Rectal smooth muscle tissue (tissue), 1 donor: ENCODE data around the gene NSUN2.
A peak's percentile ranks its signal among the peaks of the same experiment; 100 is the strongest.

Experiments
- H3K27ac ChIP-seq: one replicate; pipeline ENCODE4 v1.7.0; 2013; ENCODE audit warnings: low read depth, low read length, inconsistent platforms
- H3K27me3 ChIP-seq: one replicate; pipeline ENCODE4 v1.7.0; 2013; ENCODE audit warnings: low read length; ENCODE audit not compliant: control insufficient read depth, insufficient read depth
- H3K36me3 ChIP-seq: one replicate; pipeline ENCODE4 v1.7.0; 2013; ENCODE audit warnings: low read length; ENCODE audit not compliant: control insufficient read depth, insufficient read depth
- H3K4me1 ChIP-seq: one replicate; pipeline ENCODE4 v1.7.0; 2013; ENCODE audit warnings: low read length; ENCODE audit not compliant: control insufficient read depth, insufficient read depth
- H3K4me3 ChIP-seq: one replicate; pipeline ENCODE4 v1.7.0; 2013; ENCODE audit warnings: low read length
- H3K9ac ChIP-seq: one replicate; pipeline ENCODE4 v1.7.0; 2013; ENCODE audit warnings: low read length

NSUN2 gene

GRCh38 chr5:6611334-6612256, 21.2 kb downstream of the NSUN2 start:
- Histone ChIP-seq H3K36me3 (peaks cover 44% of the 10 kb centered on the region), H3K27me3 (no peaks in the 10 kb centered on the region), H3K9ac (no peak overlapping the region), H3K4me3 (no peak overlapping the region), H3K27ac (no peak overlapping the region), H3K4me1 (peaks cover 4% of the 10 kb centered on the region)

DNA sequence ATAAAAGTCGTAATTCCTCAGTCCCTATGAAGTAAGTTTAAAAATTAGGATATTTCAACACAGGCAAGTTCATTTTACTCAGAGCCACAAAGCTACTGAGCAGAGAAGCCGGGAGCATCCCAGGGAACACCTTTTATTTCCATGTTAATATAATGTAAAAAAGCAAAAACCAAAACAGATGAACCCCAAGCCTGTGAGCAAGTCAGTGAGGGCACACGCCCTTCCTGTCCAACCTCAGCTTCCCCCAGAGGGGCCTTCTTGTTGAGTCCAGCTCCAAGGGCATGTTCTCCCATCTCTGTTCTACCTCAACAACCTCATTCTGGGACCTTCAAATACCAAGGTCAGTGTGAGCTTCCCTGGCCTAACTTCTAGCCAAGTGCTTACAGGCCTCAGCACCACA, 24.8 kb downstream of the NSUN2 start:
- H3K36me3 ChIP-seq: peaks cover 51% of the 10 kb centered on the region
- H3K27ac ChIP-seq: no peak overlapping the region
- no peak overlapping the region for H3K4me3 ChIP-seq
- no peaks in the 10 kb centered on the region for H3K4me1 ChIP-seq
- H3K27me3 ChIP-seq: no peaks in the 10 kb centered on the region
- no peak overlapping the region for H3K9ac ChIP-seq

DNA sequence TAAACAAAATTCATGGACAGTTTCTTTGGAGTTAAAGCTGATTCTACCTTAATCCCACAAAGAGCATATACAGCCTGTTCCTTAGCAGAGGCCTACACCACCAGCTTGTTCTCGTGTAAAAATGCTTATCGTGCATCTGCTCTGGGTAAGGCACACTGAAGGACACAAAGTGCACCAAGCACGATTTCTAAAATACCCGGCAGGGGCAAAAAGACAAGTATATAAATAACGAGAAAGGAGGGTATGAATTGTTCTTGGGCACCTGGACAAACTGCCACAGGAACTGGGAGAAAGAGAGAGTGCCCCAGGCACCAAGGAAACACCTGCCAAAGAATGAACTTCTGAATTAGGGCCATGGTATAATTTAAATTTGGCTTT, 25.3 kb downstream of the NSUN2 start:
- H3K4me3 ChIP-seq: no peak overlapping the region
- no peaks in the 10 kb centered on the region for H3K4me1 ChIP-seq
- H3K9ac ChIP-seq: no peak overlapping the region
- no peaks in the 10 kb centered on the region for H3K27me3 ChIP-seq
- no peak overlapping the region for H3K27ac ChIP-seq
- peaks cover 48% of the 10 kb centered on the region for H3K36me3 ChIP-seq

DNA sequence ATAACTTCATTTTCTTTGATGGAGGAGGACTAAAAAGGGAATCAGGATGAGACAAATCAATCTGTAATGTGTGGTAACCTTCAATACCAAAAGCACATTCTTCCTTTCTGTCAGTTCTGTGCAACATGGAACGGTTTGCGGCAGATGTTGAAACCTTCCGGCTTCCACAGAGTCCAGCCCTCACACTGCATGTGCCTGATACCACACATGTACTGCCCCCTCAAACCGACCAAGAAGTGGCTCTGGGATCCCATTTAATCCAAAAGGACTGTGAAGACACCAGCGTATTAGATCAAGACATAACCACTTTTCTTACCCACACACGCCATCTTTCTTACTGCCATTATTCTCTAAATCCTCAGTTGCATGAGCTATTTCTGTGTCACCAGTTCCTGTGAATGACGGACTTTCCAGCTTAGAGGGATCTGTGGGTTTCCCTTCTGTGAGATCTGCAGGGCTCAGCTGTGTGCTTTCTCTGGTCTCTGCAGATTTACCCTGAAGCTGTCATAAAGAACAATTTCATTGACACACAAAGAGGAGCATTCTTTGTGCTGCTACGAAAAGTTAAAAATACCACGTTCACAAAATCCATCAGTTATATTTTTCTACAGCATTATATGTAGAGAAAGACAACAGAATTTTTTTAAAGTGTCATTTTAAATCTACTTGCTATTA, 25.8 kb downstream of the NSUN2 start:
- Histone ChIP-seq H3K4me3 (no peak overlapping the region), H3K36me3 (peaks cover 46% of the 10 kb centered on the region), H3K27ac (no peak overlapping the region), H3K9ac (no peak overlapping the region), H3K27me3 (no peaks in the 10 kb centered on the region), H3K4me1 (no peaks in the 10 kb centered on the region)

DNA sequence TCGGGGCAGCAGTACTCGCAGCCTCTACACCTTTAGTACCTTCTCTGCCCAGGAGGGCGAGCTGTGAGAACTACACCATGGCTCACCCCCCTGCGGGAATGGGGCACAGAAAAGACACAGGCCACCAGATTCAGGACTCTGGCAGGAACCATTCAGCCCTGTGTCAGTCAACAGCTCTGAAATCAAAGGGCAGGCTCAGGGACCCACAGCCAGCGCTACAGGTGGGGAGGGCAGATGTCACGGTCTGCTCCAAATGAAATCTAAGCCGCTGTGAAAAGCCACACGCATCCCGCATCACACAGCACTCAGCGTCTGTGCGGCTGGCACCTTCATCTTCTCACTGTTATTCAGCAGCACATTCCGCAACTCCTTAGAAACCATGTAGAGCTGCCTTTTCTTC, 27.9 kb downstream of the NSUN2 start:
- H3K27ac ChIP-seq: no peak overlapping the region
- H3K36me3 ChIP-seq: peaks cover 54% of the 10 kb centered on the region
- no peak overlapping the region for H3K9ac ChIP-seq

GRCh38 chr5:6604341-6604740, 28.5 kb downstream of the NSUN2 start:
- Histone ChIP-seq H3K36me3 (peaks cover 50% of the 10 kb centered on the region), H3K27me3 (no peaks in the 10 kb centered on the region), H3K4me3 (no peak overlapping the region), H3K4me1 (no peaks in the 10 kb centered on the region), H3K9ac (no peak overlapping the region), H3K27ac (no peak overlapping the region)

More for the DNA sequence above, 27.9 kb downstream of the NSUN2 start:
- H3K27me3 ChIP-seq: no peaks in the 10 kb centered on the region
- H3K4me1 ChIP-seq: no peaks in the 10 kb centered on the region
- no peak overlapping the region for H3K4me3 ChIP-seq

GRCh38 chr5:6603643-6604042, 29.2 kb downstream of the NSUN2 start:
- H3K36me3 ChIP-seq: peaks cover 43% of the 10 kb centered on the region
- H3K9ac ChIP-seq: no peak overlapping the region

DNA sequence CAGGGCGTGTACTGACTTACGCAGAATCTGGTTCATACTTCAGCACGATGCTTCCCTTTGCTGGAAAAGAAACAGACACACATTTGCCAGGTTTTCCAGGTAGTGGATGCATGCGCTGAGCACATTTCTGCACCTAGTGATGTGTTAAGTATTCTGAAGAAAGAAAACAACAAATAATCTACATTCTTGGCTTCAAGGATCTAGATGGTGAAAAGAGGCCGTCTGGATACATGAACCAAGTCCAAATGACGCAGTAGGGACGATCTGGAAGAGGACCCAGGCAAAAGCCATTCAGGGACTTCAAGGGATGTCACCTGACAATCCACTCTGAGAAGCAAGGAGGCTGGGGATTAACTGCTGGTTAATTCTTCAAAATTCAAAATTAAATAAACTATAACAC, 30.4 kb downstream of the NSUN2 start:
- Histone ChIP-seq H3K4me1 (no peaks in the 10 kb centered on the region), H3K27ac (no peak overlapping the region), H3K9ac (no peak overlapping the region), H3K36me3 (peaks cover 36% of the 10 kb centered on the region), H3K27me3 (no peaks in the 10 kb centered on the region), H3K4me3 (no peak overlapping the region)

More at GRCh38 chr5:6603643-6604042, 29.2 kb downstream of the NSUN2 start:
- Histone ChIP-seq H3K4me3 (no peak overlapping the region), H3K27me3 (no peaks in the 10 kb centered on the region), H3K27ac (no peak overlapping the region), H3K4me1 (no peaks in the 10 kb centered on the region)

GRCh38 chr5:6601816-6602215, 31.0 kb downstream of the NSUN2 start:
- H3K9ac ChIP-seq: no peak overlapping the region
- no peak overlapping the region for H3K4me3 ChIP-seq
- no peaks in the 10 kb centered on the region for H3K4me1 ChIP-seq
- H3K27ac ChIP-seq: no peak overlapping the region
- no peaks in the 10 kb centered on the region for H3K27me3 ChIP-seq
- H3K36me3 ChIP-seq: peaks cover 36% of the 10 kb centered on the region

DNA sequence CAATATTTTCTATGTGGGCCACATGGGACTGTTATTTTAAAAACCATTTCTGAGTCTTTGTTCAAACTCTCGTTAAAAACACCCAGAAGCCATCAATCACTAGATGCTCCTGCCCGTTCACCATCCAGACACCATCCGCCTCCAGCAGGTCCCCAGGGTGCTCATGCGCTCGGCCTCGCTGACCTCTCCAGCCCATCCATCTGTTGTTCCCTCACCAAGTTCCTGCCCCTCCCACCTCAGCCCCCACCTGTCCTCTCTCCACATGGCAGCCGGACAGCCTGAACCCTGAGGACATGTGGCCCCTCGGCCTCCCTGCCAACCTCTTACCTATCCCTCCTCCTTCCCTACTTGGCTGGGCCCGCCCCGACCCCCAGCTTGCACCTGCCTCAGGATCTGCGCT, 31.6 kb downstream of the NSUN2 start:
- peaks cover 36% of the 10 kb centered on the region for H3K36me3 ChIP-seq
- no peak overlapping the region for H3K27ac ChIP-seq
- no peak overlapping the region for H3K4me3 ChIP-seq
- no peak overlapping the region for H3K9ac ChIP-seq
- H3K27me3 ChIP-seq: no peaks in the 10 kb centered on the region
- H3K4me1 ChIP-seq: no peaks in the 10 kb centered on the region

GRCh38 chr5:6599739-6600138, 33.1 kb downstream of the NSUN2 start:
- Histone ChIP-seq H3K4me1 (no peaks in the 10 kb centered on the region), H3K9ac (no peak overlapping the region), H3K27ac (no peak overlapping the region), H3K36me3 (peaks cover 29% of the 10 kb centered on the region), H3K4me3 (no peak overlapping the region), H3K27me3 (no peaks in the 10 kb centered on the region)

DNA sequence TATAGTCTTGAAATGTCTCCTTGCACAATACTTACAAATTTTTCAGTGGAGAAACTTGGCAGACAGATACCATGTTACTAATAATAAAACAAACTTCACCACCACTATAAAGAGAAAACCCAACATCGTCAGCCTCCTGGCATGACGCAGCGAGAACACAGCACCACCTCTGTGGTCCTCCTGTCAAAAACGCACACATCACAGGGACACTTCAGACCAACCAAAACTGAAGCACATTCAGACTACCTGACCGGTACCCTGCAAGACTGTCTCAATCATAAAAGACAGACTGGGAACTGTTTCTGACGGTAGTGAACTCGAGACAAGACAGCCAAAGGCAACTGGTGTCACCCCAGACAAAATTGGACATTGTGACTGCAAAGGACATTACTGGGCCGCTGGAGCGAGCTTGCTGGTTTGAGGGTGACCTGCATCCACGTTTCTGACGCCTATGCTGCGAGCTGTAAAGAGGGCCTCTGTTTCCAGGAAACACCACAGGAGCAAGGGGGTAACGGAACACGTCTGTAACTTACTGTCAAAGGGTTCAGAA, 34.4 kb downstream of the NSUN2 start:
- Histone ChIP-seq H3K4me3 (no peak overlapping the region), H3K27ac (peak overlapping the region; percentile 17), H3K36me3 (peaks cover 18% of the 10 kb centered on the region), H3K9ac (no peak overlapping the region), H3K4me1 (no peaks in the 10 kb centered on the region), H3K27me3 (no peaks in the 10 kb centered on the region)
